GM23248 (cell line): ENCODE data around the gene ADNP2. TPM values are rescaled to one million over a fixed set of nuclear protein-coding genes. Genes with fewer than 3 reads are reported as not detected.

Experiments
- DNase-seq: peaks from one replicate; pipeline ENCODE4 v3.0.0-alpha.2; 2015
- H2AFZ ChIP-seq: fragments of 200-600 bp; sonication (generic); 2 replicates; pipeline ENCODE4 v1.6.1; 2016; ENCODE audit warnings: antibody characterized with exemption
- H3F3A ChIP-seq: fragments of 200-600 bp; sonication (generic); 2 replicates; pipeline ENCODE4 v1.6.1; 2016; ENCODE audit warnings: mild to moderate bottlenecking, antibody characterized with exemption, mixed run types; ENCODE audit not compliant: insufficient read depth
- H3K27ac ChIP-seq: fragments of 200-600 bp; sonication (generic); 2 replicates; pipeline ENCODE4 v1.5.1; 2016; ENCODE audit warnings: mild to moderate bottlenecking
- H3K27me3 ChIP-seq: fragments of 200-600 bp; sonication (generic); replicated peaks from 2 replicates; pipeline ENCODE4 v1.6.1; 2016; ENCODE audit warnings: mild to moderate bottlenecking; ENCODE audit not compliant: insufficient read depth
- H3K36me3 ChIP-seq: fragments of 200-600 bp; sonication (generic); 2 replicates; pipeline ENCODE4 v1.6.1; 2016; ENCODE audit warnings: low read depth, mild to moderate bottlenecking
- H3K4me1 ChIP-seq: fragments of 200-600 bp; sonication (generic); 2 replicates; pipeline ENCODE4 v1.6.1; 2016; ENCODE audit warnings: mild to moderate bottlenecking; ENCODE audit not compliant: insufficient read depth
- H3K4me2 ChIP-seq: fragments of 200-600 bp; sonication (generic); one replicate; pipeline ENCODE4 v1.6.1; 2016; ENCODE audit warnings: mild to moderate bottlenecking; ENCODE audit not compliant: unreplicated experiment
- H3K4me3 ChIP-seq: fragments of 200-600 bp; sonication (generic); 2 replicates; pipeline ENCODE4 v1.5.1; 2016; ENCODE audit warnings: mild to moderate bottlenecking
- H3K79me2 ChIP-seq: fragments of 200-600 bp; sonication (generic); 2 replicates; pipeline ENCODE4 v1.6.1; 2016; ENCODE audit warnings: mild to moderate bottlenecking; ENCODE audit not compliant: insufficient read depth
- H3K9ac ChIP-seq: fragments of 200-600 bp; sonication (generic); 2 replicates; pipeline ENCODE4 v1.6.1; 2016; ENCODE audit warnings: mild to moderate bottlenecking
- H3K9me2 ChIP-seq: fragments of 200-600 bp; sonication (generic); 2 replicates; pipeline ENCODE4 v1.6.1; 2016; ENCODE audit warnings: mixed run types, mild to moderate bottlenecking, moderate library complexity; ENCODE audit not compliant: insufficient read depth
- H3K9me3 ChIP-seq: fragments of 200-600 bp; sonication (generic); one replicate; pipeline ENCODE4 v1.6.1; 2017; ENCODE audit warnings: low read depth
- H4K20me1 ChIP-seq: fragments of 200-600 bp; sonication (generic); 2 replicates; pipeline ENCODE4 v1.6.0; 2016; ENCODE audit not compliant: insufficient read depth
- EZH2 ChIP-seq: fragments of 200-600 bp; sonication (generic); IDR thresholded peaks from 2 replicates; pipeline ENCODE4 v1.6.1; 2018; ENCODE audit warnings: antibody characterized with exemption, mild to moderate bottlenecking; ENCODE audit not compliant: insufficient read depth, poor library complexity, severe bottlenecking
- EZH2phosphoT487 ChIP-seq: fragments of 200-600 bp; sonication (generic); IDR thresholded peaks from 2 replicates; pipeline ENCODE4 v1.6.1; 2018; ENCODE audit warnings: antibody characterized with exemption, moderate library complexity, mild to moderate bottlenecking, low read depth; ENCODE audit not compliant: insufficient read depth
- WGBS, 2 experiments: methylation state at CpG; one replicate each; pipeline ENCODE4 v1.1.6; 2015 to 2017; ENCODE audit warnings: low lambda C conversion rate in 2 of 2, low coverage in 1 of 2; ENCODE audit errors: missing lambda C conversion rate in 2 of 2; 5-methylcytosine and 5-hydroxymethylcytosine counted together
- in situ Hi-C: fragments of 300-500 bp; cut with MboI; formaldehyde crosslinking; loops from 2 replicates; pipeline ENCODE4 v1.15.0; 2020
- polyA plus RNA-seq: library from polyadenylated mRNA; unstranded; fragments of >200 nt; fragmentation: Nextera tagmentation; extraction: Ambion mirVana; gene quantifications from 2 replicates; pipeline ENCODE4 v1.2.1, GENCODE V29; 2016
- total RNA-seq: library from RNA; depleted of rRNA; stranded (reverse); fragments of >200 nt; shearing (Covaris generic); gene quantifications from 2 replicates; pipeline ENCODE4 v1.2.3, GENCODE V29; 2014

ADNP2 gene
- total and polyA plus RNA-seq, 2 experiments from 2014 or later: 3.5 to 14.3 TPM

DNA sequence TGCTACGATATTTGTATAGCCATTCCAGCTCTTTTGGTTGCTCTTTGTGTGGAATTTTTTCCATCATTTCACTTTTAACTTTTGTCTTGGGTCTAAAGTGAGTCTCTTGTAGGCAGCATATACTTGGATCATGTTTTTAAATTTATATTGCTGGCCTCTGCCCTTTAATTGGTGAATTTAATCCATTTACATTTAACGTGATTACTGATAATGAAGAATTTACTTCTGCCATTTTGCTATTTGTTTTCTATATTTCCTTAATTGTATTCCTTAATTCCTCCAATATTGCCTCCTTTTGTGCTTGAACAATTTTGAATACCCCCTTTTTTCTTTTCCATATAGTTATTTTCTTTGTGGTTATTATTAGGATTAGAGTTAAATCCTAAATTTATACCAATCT, 21.0 kb upstream of the ADNP2 start:
- in situ Hi-C loops: no loop called here

DNA sequence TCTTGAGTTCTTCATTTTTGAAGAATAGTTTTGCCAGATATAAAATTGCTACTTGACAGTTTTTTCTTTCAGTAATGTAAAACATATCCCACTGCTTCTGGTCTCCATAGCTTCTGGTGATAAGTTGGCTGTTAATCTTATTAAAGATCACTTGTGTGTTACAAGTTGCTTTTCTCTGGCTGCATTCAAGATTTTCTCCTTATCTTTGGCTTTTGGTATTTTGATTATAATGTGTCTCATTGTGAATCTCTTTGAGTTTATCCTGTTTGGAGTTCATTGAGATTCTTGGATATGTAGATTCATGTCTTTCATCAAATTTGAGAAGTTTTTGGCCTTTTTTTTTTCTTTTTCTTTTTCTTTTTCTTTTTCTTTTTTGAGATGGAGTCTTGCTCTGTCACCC, 20.2 kb upstream of the ADNP2 start:
- no peaks in the 10 kb centered on the region for H3K27me3 ChIP-seq
- H3K36me3 ChIP-seq: no peaks in the 10 kb centered on the region; the same call in 1 of the 2 replicates
- no peak overlapping the region for H3K9ac ChIP-seq
- H3K79me2 ChIP-seq: no peaks in the 10 kb centered on the region
- no peak overlapping the region for H2AFZ ChIP-seq
- H3K9me2 ChIP-seq: no peaks in the 10 kb centered on the region
- no peaks in the 10 kb centered on the region for H3K9me3 ChIP-seq
- H3K27ac ChIP-seq: no peak overlapping the region
- in situ Hi-C loops: no loop called here
- DNase-seq: no peak
- no peak overlapping the region for H3K4me3 ChIP-seq
- no peaks in the 10 kb centered on the region for H3K4me1 ChIP-seq
- H3F3A ChIP-seq: no peaks in the 10 kb centered on the region
- no peak for TF ChIP-seq EZH2phosphoT487
- no peak for TF ChIP-seq EZH2
- no peaks in the 10 kb centered on the region for H4K20me1 ChIP-seq
- no peak overlapping the region for H3K4me2 ChIP-seq

More for the DNA sequence above, 21.0 kb upstream of the ADNP2 start:
- Histone ChIP-seq H4K20me1 (no peaks in the 10 kb centered on the region), H3K36me3 (no peaks in the 10 kb centered on the region; the same call in 1 of the 2 replicates), H3K4me3 (no peak overlapping the region), H2AFZ (no peak overlapping the region), H3K9me2 (no peaks in the 10 kb centered on the region), H3K27ac (no peak overlapping the region), H3K4me1 (no peaks in the 10 kb centered on the region), H3K9ac (no peak overlapping the region), H3K9me3 (no peaks in the 10 kb centered on the region), H3F3A (no peaks in the 10 kb centered on the region), H3K27me3 (no peaks in the 10 kb centered on the region), H3K4me2 (no peak overlapping the region), H3K79me2 (no peaks in the 10 kb centered on the region)
- TF ChIP-seq EZH2: no peak
- TF ChIP-seq EZH2phosphoT487: no peak
- DNase-seq: no peak
- WGBS, 2 experiments: 56 to 66% methylated on average over 2 of the region's 2 CpGs

DNA sequence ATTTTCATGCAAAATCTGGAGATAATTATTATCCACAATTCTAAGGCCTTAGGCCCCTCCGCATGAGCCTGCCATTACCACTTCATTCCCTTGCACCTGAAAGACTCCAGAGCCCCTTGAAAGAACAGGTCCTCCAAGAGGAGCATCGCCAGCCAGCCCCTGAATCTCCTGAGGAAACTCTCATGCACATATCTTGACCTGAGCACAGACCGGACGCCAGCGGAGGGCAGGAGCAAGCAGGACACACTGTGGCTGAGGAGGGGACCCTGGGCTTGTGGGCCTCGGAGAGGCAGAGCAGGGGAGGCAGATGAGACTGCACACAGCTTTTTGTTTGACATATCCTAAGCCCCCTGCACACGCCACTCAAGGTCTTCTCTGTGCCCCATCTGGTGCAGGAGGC, 13.6 kb upstream of the ADNP2 start:
- in situ Hi-C loops: no loop called here
- no peak for DNase-seq
- Histone ChIP-seq H3K4me2 (no peak overlapping the region), H2AFZ (no peak overlapping the region), H3K79me2 (no peaks in the 10 kb centered on the region), H3F3A (no peaks in the 10 kb centered on the region), H3K27me3 (no peaks in the 10 kb centered on the region), H3K27ac (no peak overlapping the region), H3K4me3 (no peak overlapping the region), H3K4me1 (no peaks in the 10 kb centered on the region), H3K36me3 (no peaks in the 10 kb centered on the region), H3K9me2 (no peaks in the 10 kb centered on the region), H3K9me3 (no peaks in the 10 kb centered on the region), H3K9ac (no peak overlapping the region), H4K20me1 (no peaks in the 10 kb centered on the region)
- WGBS, 2 experiments: 34 to 42% methylated on average over 7 of the region's 7 CpGs
- TF ChIP-seq EZH2: no peak
- TF ChIP-seq EZH2phosphoT487: no peak

DNA sequence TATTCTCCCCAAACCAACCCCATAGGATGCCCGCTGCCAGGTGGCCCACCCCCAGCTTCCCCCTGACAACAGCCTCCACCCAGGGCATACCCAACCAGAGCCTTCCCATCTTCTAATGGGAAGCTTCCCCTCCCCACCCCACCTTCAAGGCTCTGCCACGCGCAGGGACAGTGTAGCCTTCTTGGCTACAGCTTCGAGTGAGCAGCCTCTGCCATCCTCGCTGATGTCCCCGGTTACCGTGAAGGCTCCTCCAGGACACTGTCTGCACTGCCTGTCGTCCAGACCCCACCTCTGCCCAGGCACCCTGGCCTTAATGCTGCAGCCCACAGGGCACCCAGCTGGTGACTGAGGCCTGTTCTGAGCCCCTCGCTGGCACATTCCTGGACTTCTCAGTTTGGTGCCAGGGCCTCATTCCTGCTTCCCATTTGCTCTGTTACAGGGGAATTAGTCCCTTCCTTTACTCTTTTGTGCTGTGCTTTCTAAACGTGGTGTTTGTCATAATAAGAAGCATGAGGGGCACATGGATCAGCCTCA, 13.0 kb upstream of the ADNP2 start:
- DNase-seq: no peak
- Histone ChIP-seq H3K9ac (no peak overlapping the region), H3K4me3 (no peak overlapping the region), H3K27ac (no peak overlapping the region), H3K27me3 (no peaks in the 10 kb centered on the region), H3F3A (no peaks in the 10 kb centered on the region), H3K9me3 (no peaks in the 10 kb centered on the region), H2AFZ (no peak overlapping the region), H4K20me1 (no peaks in the 10 kb centered on the region), H3K36me3 (no peaks in the 10 kb centered on the region), H3K4me1 (no peaks in the 10 kb centered on the region), H3K9me2 (no peaks in the 10 kb centered on the region), H3K4me2 (no peak overlapping the region), H3K79me2 (no peaks in the 10 kb centered on the region)
- in situ Hi-C loops: no loop called here
- no peak for TF ChIP-seq EZH2
- TF ChIP-seq EZH2phosphoT487: no peak
- 66 to 75% methylated on average over 10 of the region's 10 CpGs for WGBS, 2 experiments

DNA sequence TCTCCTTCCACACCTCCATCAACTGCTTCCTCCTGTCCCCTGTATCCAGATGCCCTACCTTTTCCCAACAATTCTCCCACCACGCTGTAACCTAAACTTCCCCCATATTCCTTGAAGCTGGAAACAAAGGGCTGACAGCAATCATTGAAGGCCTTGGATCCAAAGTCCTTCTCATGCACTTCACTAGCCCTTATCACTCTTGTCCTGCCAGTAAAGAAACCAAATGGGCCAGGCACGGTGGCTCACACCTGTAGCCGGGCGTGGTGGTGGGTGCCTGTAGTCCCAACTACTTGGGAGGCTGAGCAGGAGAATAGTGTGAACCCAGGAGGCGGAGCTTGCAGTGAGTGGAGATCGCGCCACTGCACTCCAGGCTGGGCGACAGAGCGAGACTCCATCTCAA, 11.9 kb upstream of the ADNP2 start:
- in situ Hi-C loops: no loop called here
- no peak overlapping the region for H3K4me2 ChIP-seq
- 68 to 69% methylated on average over 9 of the region's 9 CpGs for WGBS, 2 experiments
- H3F3A ChIP-seq: no peaks in the 10 kb centered on the region
- H3K9me3 ChIP-seq: no peaks in the 10 kb centered on the region
- no peaks in the 10 kb centered on the region for H3K4me1 ChIP-seq
- TF ChIP-seq EZH2phosphoT487 (no peak), EZH2 (no peak)
- H3K9ac ChIP-seq: no peak overlapping the region
- no peak overlapping the region for H3K4me3 ChIP-seq
- no peaks in the 10 kb centered on the region for H3K27me3 ChIP-seq
- H3K36me3 ChIP-seq: no peaks in the 10 kb centered on the region
- H3K79me2 ChIP-seq: no peaks in the 10 kb centered on the region
- no peak overlapping the region for H2AFZ ChIP-seq
- no peak overlapping the region for H3K27ac ChIP-seq
- no peaks in the 10 kb centered on the region for H4K20me1 ChIP-seq
- no peaks in the 10 kb centered on the region for H3K9me2 ChIP-seq
- no peak for DNase-seq
